ENCODE measurements around the gene CORT. TPM values are rescaled to one million over a fixed set of nuclear protein-coding genes. Genes with fewer than 3 reads are reported as not detected.

The CORT gene, protein sequence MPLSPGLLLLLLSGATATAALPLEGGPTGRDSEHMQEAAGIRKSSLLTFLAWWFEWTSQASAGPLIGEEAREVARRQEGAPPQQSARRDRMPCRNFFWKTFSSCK
- total RNA-seq (2022; extraction: Qiagen RNA extraction; ENCODE audit: low read depth) = 0.13 to 0.32 TPM (median 0.21 TPM) in 3 of 5 replicates, not detected in the others

GRCh38 chr1:10449751-10450150 is at the start of gene CORT:
CORT (plus strand) TSS chr1:10450031; CDS start chr1:10450224, 193 bp downstream.

GRCh38 chr1:10430216-10431069 is 19.4 kb upstream of the CORT start, which contains the start of gene CENPS:
CENPS (plus strand) TSS chr1:10430433; CDS start chr1:10430518, 85 bp downstream.

GRCh38 chr1:10472220-10473144 is 22.7 kb downstream of the CORT start, which contains the start of gene DFFA:
DFFA (minus strand) TSS chr1:10472529; CDS start chr1:10472458, 71 bp downstream.

DNA sequence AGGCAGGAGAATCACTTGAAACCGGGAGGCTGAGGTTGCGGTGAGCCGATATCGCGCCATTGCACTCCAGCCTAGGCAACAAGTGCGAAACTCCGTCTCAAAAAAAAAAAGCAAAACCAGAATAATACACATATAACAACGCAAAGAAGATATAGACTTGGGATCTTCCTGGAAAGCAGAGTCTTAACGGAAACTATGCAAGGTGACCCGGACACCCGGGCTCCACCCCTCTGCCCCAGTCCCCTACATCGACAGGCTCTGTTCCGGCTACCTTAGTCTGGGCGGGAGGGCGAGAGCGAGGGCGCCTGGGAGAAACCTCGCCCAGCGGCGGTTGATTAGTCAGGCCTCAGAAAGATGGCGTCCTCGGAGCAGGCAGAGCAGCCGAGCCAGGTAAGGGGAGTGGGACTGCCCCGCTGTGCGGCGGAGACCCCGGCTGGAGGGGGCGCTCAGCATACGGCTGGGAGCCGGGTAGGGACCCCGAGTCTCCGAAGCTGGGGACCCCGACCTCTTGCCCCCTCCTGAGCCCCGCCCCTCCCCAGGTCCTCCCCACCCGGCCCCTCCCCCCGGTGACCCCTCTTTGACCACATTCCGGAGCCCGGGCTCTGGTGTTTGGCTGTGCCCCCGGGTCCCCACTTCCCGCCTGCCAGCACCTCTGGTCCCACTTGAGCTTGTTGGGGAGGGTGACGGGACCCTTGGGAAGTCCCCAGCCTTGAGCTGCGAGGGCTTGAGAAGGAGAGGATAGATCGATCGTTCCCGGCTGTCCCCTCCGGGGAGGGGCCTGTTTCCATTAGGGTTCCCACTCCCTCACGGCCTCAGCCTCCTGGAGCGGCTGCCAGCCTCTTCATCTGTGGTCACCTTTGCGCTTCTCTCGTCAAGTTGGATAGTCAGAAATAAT is 25.0 kb downstream of the CORT start, which contains the start of gene PEX14:
PEX14 (plus strand) TSS at position 338 of the 895 bp plus-strand sequence; CDS start at position 355, 17 bp downstream.

Other genes with a start within 250 kb of the CORT start
- 11.1 to 15.8 TPM (median 13.5 TPM) in 5 replicates for gene KIF1B, start 239.5 kb upstream of the CORT start, total RNA-seq (2022; extraction: Qiagen RNA extraction; ENCODE audit: low read depth)
- gene PGD, start 51.0 kb upstream of the CORT start, total RNA-seq (2022; extraction: Qiagen RNA extraction; ENCODE audit: low read depth) = 1,064 to 1,187 TPM (median 1,133 TPM) in 5 replicates
- gene CENPS, start 19.6 kb upstream of the CORT start, total RNA-seq (2022; extraction: Qiagen RNA extraction; ENCODE audit: low read depth) = 28.1 to 33.5 TPM (median 31.5 TPM) in 5 replicates
- gene DFFA, start 22.5 kb downstream of the CORT start, total RNA-seq (2022; extraction: Qiagen RNA extraction; ENCODE audit: low read depth) = 22.8 to 28.6 TPM (median 26.4 TPM) in 5 replicates
- 11.9 to 16.0 TPM (median 15.9 TPM) in 5 replicates for gene PEX14, start 24.9 kb downstream of the CORT start, total RNA-seq (2022; extraction: Qiagen RNA extraction; ENCODE audit: low read depth)